Mesenteric fat pad (tissue), 1 donor: ENCODE results near the gene CCM2. TPM values are rescaled to one million over a fixed set of nuclear protein-coding genes. Genes with fewer than 3 reads are reported as not detected.
A peak's percentile ranks its signal among the peaks of the same experiment; 100 is the strongest.

Source experiments
- DNase-seq: peaks from one replicate; pipeline ENCODE4 v3.0.0-alpha.2; 2020; ENCODE audit warnings: low spot score
- total RNA-seq: library from RNA; stranded (reverse); fragmentation: NEBNext Ultra II Directional; extraction: Animal tissue kit (Norgen Biotek cat#: 25700); gene quantifications from one replicate; pipeline ENCODE4 v1.2.1, GENCODE V29; 2021
- donor health status: DM: yes; HTN: yes; CAD: no.

The CCM2 gene
- total RNA-seq, 1 donor from 2014 or later: 53.2 TPM

- DNase-seq: no peak
Measured at GRCh38 chr7:44998153-44998871, 1.7 kb upstream of the CCM2 start.

- DNase-seq: peak; percentile 100
Measured at GRCh38 chr7:44999245-45000092, 532 bp upstream of the CCM2 start.

- DNase-seq: peak; percentile 30
Measured at GRCh38 chr7:45001138-45001694, 1.2 kb downstream of the CCM2 start.

- DNase-seq: peak; percentile 8
Measured at GRCh38 chr7:45001826-45002225, 1.8 kb downstream of the CCM2 start.

GRCh38 chr7:45003789-45004188, 3.8 kb downstream of the CCM2 start:
- DNase-seq: no peak

GRCh38 chr7:45007106-45007505, 7.1 kb downstream of the CCM2 start:
- no peak for DNase-seq

- DNase-seq: no peak
Measured at GRCh38 chr7:45007571-45008328, 7.7 kb downstream of the CCM2 start.

- DNase-seq: no peak
Measured at GRCh38 chr7:45013465-45013967, 13.5 kb downstream of the CCM2 start.

GRCh38 chr7:45015313-45015712, 15.3 kb downstream of the CCM2 start:
- DNase-seq: no peak

GRCh38 chr7:45017253-45017652, 17.3 kb downstream of the CCM2 start:
- no peak for DNase-seq

GRCh38 chr7:45020915-45021314, 20.9 kb downstream of the CCM2 start:
- DNase-seq: peak; percentile 35

GRCh38 chr7:45021604-45022296, 21.7 kb downstream of the CCM2 start:
- peak; percentile 18 for DNase-seq

- DNase-seq: no peak
Measured at GRCh38 chr7:45024126-45024744, 24.2 kb downstream of the CCM2 start.

- peak; percentile 57 for DNase-seq
Measured at GRCh38 chr7:45025473-45025872, 25.5 kb downstream of the CCM2 start.

GRCh38 chr7:45026013-45026412, 26.0 kb downstream of the CCM2 start:
- no peak for DNase-seq

GRCh38 chr7:45026984-45027773, 27.2 kb downstream of the CCM2 start:
- peak; percentile 72 for DNase-seq

GRCh38 chr7:45027774-45028114, 27.7 kb downstream of the CCM2 start:
- DNase-seq: no peak

- peak; percentile 37 for DNase-seq
Measured at GRCh38 chr7:45028138-45028919, 28.3 kb downstream of the CCM2 start.

GRCh38 chr7:45028920-45029344, 28.9 kb downstream of the CCM2 start:
- DNase-seq: peak; percentile 76
